HK-2 (cell line): ENCODE data around the gene INPP4A.
A peak's percentile ranks its signal among the peaks of the same experiment; 100 is the strongest.

Source experiments
- DNase-seq: peaks from one replicate; pipeline ENCODE4 v3.0.0-alpha.2; 2018; ENCODE audit not compliant: unreplicated experiment

INPP4A gene

GRCh38 chr2:98436734-98437133, 7.9 kb upstream of the INPP4A start:
- no peak for DNase-seq

GRCh38 chr2:98438190-98439133, 6.2 kb upstream of the INPP4A start:
- DNase-seq = no peak

GRCh38 chr2:98441706-98442450, 2.8 kb upstream of the INPP4A start:
- DNase-seq = no peak

- DNase-seq = no peak
Measured at GRCh38 chr2:98442488-98442887, 2.2 kb upstream of the INPP4A start.

GRCh38 chr2:98445177-98445682, 572 bp downstream of the INPP4A start:
- DNase-seq = no peak

- DNase-seq = no peak
Measured at GRCh38 chr2:98445683-98446581, 1.3 kb downstream of the INPP4A start.

GRCh38 chr2:98446850-98447249, 2.2 kb downstream of the INPP4A start:
- DNase-seq = no peak

GRCh38 chr2:98448441-98449145, 3.9 kb downstream of the INPP4A start:
- DNase-seq = no peak

GRCh38 chr2:98452396-98453027, 7.9 kb downstream of the INPP4A start:
- no peak for DNase-seq

GRCh38 chr2:98453083-98453482, 8.4 kb downstream of the INPP4A start:
- DNase-seq = no peak

- DNase-seq = no peak
Measured at GRCh38 chr2:98453531-98453930, 8.9 kb downstream of the INPP4A start.

- no peak for DNase-seq
Measured at GRCh38 chr2:98454073-98454472, 9.4 kb downstream of the INPP4A start.

- DNase-seq = peak; percentile 25
Measured at GRCh38 chr2:98454500-98455235, 10.0 kb downstream of the INPP4A start.

GRCh38 chr2:98455494-98455976, 10.9 kb downstream of the INPP4A start:
- no peak for DNase-seq

GRCh38 chr2:98457045-98457696, 12.5 kb downstream of the INPP4A start:
- no peak for DNase-seq

- DNase-seq = no peak
Measured at GRCh38 chr2:98458207-98458606, 13.5 kb downstream of the INPP4A start.

- no peak for DNase-seq
Measured at GRCh38 chr2:98458667-98459380, 14.2 kb downstream of the INPP4A start.

- no peak for DNase-seq
Measured at GRCh38 chr2:98459496-98460175, 15.0 kb downstream of the INPP4A start.
